HL-60/S4 treated with retinoic acid at 250 ng/mL for 4 days and 3 days (cell line): ENCODE measurements around the gene TRAPPC11.
"Not testable (repeated sequence)": the region's sequence is repeated elsewhere in the genome, so short reads cannot be mapped to it uniquely, and the experiment has no call there.

Experiments used
- in situ Hi-C: fragments of 300-500 bp; cut with MboI; formaldehyde crosslinking; loops from 2 replicates; pipeline ENCODE4 v1.7.0; 2022; ENCODE audit warnings: low sequenced_read_pairs

Gene TRAPPC11

DNA sequence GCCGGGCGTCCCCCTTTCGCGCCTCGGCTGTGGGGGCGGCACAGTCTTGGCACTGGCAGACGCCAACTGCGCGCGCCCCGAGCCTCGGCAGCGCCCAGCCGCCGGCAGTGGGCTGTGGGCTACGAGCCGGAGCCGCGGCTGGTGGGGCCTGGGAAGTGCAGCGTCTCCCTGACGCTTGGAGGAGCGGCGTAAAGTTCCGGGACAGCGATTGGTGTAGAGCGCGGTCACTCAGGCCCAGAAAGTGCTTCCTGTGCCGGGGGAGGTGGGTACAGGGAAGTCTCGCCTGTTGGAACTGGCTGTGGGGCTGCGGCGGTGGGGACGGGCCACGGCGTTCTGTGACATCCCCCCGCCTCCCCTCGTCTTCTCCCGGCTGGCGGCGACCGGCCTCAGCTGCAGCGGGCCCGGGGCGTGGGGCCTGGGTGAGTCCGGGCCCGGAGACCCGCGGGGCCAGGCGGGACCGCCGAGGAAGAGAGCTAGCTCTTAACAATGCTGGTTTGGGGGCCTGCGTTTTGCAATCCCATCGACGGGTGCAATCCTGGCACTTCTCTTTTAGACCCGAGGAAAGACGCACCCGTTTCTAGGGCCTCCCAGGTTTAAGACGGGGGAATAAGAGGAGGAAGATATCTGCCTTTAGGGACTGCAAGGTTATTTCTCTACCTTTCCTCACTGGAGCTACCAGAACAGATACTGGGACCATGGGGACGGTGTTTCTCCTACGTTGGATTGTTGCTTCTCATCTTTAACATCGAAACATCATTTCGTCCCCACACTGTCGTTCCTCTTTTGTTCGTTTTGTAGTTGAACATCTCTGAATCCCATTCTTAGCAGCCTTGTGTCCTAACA lies at the start of gene TRAPPC11, which contains the start of gene RWDD4:
Gene TRAPPC11 (plus strand): TSS at position 265 of the 843 bp plus-strand sequence. CDS start 4,575 bp downstream, outside the sequence.
Gene RWDD4 (minus strand): TSS at position 157 of the 843 bp plus-strand sequence. CDS start 233 bp downstream, outside the sequence.
- in situ Hi-C loops = no loop called here

DNA sequence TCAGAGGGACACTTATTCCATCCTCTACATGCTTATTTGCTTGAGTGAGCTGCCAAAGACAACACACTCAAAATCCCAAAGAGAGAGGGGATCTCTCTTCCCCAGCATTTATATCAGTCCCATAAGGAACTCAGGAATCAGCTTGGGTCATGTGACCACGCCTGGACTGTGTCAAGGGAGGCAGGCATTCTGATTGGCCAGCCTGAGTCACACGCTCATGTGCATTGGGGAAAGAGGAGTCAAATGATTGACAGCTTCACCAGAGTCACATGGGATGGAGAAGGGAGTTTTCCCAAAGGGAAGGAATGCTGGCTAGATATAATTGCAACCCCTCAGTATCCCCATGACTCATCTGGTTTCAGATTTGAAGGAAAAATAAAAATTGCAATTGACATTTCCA lies 49.1 kb upstream of the TRAPPC11 start:
- in situ Hi-C loops = no loop called here

GRCh38 chr4:183610613-183611012 lies 48.5 kb upstream of the TRAPPC11 start:
- in situ Hi-C loops = no loop called here

- in situ Hi-C loops = no loop called here
Observed at GRCh38 chr4:183611210-183611830, 47.8 kb upstream of the TRAPPC11 start.

DNA sequence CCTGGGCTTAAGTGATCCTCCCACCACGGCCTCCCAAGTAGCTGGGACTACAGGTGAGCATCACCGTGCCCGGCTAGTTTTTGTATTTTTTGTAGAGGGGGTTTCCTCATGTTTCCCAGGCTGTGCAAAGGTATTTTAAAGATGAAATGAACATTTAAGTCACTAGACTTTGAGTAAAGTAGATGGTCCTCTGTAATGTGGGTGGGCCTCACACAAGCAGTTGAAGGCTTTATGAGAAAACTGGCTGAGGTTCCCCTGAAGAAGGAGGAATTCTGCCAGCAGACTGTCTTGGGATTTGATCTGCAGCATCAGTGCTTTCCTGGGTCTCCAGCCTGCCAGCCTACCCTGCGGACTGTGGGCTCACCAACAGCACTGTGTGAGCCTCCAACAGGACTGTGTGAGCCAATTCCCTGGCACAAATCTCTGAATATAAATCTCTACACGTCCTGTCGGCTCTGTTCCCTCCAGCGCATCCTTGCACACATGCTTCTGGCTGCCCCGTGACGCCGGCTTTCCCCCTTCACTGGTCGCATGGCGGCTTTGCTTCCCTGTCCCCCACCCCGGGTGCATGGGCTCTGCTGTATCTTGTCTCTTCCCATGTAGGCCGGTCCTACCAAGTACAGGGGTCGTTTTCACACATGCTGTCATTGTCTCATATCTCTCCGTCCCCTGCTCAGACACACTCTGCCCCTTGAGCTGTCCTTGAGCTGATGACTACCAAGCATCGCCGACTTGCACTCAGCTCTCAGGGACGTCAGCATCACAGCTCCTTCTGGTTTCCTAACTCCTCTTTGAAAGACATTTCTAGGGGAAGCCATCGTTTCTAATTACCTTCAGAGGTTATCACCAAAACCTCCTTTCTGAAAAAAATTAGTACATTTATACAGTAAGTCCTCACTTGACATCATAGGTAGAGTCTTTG lies 46.5 kb upstream of the TRAPPC11 start:
- in situ Hi-C loops = no loop called here

- in situ Hi-C loops = no loop called here
Observed at GRCh38 chr4:183617075-183617474, 42.0 kb upstream of the TRAPPC11 start.

- in situ Hi-C loops = no loop called here
Observed at GRCh38 chr4:183618681-183619080, 40.4 kb upstream of the TRAPPC11 start.

- in situ Hi-C loops = no loop called here
Observed at GRCh38 chr4:183620421-183620820, 38.7 kb upstream of the TRAPPC11 start.

- in situ Hi-C loops = no loop called here
Observed at GRCh38 chr4:183621875-183622274, 37.2 kb upstream of the TRAPPC11 start.

DNA sequence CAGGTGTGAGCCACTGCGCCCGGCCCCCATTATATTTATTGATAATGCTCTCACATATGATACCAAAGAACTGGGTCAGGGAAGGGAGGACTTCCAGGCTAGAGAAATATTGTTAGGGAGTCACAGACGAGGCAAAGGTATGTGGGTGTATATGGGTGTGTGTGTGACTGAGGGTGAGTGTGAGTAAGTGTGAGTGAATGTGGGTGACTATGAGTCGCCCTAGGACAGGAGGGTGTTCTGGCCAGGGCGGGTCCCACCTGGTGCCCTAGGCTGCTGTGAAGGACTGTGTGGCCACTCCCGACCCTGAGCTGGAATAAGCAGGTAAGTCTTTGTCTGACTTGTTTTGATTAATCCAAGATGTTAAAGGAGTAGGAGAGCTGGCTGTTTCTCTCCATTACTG lies 34.5 kb upstream of the TRAPPC11 start:
- in situ Hi-C loops = no loop called here

- in situ Hi-C loops = no loop called here
Observed at GRCh38 chr4:183626168-183626567, 32.9 kb upstream of the TRAPPC11 start.

DNA sequence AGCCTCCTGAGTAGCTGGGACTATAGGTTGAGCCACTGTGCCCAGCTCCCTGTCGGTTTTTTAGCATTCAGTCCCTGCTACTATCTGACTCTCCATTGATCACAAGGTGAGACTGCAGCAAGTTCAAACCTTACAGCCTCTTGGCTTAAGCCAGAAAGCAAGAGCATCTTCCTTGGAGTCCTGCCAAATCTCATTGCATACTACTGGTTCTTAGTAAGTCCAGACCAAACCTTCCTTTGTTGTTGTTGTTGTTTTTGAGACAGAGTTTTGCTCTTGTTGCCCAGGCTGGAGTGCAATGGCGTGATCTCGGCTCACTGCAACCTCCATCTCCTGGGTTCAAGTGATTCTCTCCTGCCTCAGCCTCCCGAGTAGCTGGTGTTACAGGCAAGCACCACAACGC lies 31.8 kb upstream of the TRAPPC11 start:
- in situ Hi-C loops = not testable (repeated sequence)

DNA sequence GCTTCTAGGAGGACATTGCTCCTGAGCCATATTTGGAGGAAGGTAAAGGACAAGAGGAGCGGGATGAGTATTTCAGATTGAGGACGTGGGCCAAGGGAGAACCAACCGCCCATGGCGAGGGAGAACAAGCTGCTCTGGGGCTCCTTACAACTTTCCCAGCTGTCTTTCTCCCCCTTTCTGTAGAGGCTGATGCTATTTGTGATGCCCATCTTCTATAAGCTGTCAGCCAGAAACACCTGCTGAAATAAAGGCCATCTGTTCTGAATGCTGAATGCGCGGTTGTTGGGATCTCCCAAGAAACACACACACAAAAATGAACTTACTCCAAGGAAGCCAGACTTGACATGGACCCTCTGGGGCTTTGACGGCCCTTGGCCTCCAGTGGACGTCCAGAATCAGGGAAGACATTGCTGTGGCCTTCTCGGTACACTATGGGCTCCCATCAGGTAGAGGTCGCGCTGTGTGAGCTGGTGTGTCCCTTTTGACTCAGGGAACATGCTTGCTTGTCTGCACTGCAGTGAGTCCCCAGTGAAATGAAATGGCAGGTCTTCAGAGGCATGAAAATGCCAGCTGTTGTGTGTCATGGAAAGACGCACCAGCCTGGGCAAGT lies 31.0 kb upstream of the TRAPPC11 start:
- in situ Hi-C loops = no loop called here

DNA sequence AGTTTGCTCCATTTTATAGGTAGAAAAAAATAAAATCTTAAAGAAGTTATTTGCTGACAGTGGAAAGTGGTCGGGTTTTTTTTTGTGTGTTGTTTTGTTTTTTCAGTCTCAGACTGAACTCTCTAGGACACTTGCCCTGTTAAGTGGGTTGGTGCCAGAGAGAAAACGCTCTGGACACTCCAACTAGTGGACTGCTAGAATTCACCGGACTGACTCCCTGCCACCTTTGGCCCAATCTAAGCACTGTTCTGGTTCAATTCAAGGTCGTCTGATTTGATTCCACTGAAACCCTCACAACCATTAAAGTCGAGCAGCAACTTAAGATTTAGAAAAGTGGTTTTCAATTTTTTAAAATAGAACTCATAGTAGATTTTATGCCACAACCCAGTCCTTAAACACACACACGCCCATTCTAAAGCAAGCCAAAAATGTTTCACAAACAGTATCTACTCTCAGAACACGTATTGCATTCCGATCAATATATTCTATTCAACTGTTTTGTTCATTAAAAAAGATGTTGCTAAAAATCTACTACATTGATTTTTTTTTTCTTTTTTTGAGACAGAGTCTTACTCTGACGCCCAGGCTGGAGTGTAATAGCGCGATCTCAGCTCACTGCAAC lies 27.4 kb upstream of the TRAPPC11 start:
- in situ Hi-C loops = no loop called here

- in situ Hi-C loops = no loop called here
Observed at GRCh38 chr4:183632689-183633088, 26.4 kb upstream of the TRAPPC11 start.

DNA sequence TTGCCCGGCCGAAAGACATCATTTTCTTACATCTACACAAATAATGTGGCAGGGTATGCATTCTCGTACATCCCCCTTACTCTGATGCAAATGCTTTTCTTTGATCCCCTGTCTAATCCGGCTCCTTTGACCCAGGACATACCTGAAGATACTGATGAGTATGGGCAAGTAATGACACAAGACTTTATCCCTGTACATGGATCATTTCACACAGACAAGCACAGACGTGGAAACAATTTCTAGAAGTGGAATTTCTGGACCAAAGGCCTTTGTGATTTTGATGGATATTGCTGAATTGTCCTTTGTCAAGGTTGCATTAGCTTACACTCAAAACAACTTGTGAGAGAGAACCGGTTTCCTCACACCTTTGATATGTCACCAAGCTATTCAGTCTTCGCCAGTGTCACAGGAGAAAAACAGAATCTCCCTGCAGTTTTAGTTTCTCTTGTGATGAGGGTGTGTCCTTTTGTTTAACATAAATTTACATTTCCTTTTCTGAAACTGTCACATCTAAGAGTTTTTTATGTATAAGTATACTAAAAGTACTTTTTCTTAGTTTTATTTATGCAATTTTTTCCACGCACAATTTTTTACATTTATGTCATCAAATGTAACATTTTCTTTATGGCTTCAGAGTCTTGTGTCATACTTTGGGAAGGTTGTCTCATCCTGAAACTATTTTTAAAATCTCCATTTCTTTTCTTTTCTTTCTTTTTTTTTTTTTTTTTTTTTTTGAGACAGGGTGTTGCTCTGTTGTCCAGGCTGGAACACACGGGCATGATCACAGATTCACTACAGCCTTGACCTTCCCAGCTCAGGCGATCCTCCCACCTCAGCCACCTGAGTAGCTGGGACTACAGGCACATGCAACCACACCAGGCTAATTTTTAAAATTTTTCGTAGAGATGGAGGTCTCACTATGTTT lies 25.4 kb upstream of the TRAPPC11 start:
- in situ Hi-C loops = no loop called here

- in situ Hi-C loops = no loop called here
Observed at GRCh38 chr4:183635321-183635720, 23.8 kb upstream of the TRAPPC11 start.

DNA sequence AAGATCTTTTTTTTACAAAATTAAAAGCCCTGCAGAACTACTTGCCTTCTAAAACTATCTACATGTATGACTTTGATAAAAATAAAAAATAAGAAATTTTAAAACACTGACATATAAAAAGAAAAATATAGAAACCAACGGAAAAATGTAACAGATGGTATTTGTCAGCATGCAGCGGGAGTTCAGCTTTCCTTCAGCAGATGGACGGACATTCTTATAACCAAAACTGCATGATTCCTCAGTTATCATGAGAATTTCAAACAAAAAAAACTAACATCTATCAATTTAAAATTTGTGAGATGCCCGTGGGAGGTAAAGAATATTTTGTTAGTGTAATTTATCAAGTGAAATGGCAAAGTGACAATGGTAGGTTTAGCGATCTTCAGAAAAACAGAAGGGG lies 23.4 kb upstream of the TRAPPC11 start:
- in situ Hi-C loops = no loop called here

DNA sequence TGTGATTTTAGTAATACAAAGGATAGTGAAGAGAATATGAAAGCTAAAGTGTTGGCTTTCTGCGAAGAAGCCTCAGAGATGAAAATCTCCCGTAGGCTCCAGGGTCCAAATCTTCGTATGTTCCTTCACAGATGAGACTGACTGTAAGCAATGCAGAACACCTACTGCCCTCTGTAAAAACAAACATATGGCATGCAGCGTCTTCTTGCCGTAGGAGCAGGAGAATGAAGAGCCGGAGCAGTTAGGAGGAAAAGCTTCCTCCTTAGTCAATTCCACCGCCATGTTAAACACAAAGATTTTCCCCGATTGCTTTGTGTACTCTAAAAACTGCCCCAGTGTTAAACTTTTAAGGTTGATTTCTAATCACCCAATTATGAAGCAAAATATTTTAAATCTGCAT lies 22.6 kb upstream of the TRAPPC11 start:
- in situ Hi-C loops = no loop called here
